ENCODE results near the gene CHKA. TPM values are rescaled to one million over a fixed set of nuclear protein-coding genes. Genes with fewer than 3 reads are reported as not detected.

CHKA gene
- total RNA-seq, 4 donors from 2014 or later, result 7.8 to 21.4 (median 15.3) TPM

DNA sequence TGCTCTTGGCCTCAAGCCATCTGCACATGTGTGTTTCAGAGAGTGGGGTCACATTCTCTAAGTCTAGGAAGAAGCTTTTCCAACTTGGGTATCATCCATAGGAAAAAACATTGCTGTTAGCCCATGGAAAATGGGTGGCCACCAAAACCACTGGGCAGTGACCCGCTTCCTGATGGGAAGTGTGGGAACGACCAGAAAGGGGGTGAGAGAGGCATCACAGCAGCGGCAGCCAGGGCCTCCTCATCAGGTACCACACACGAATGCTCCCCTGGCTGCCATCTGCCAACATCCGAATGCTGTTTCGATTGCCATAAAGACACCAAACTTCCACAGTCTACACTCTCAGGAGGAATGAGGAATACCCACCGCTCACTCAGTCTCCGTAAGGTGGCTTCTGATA is 40.3 kb downstream of the CHKA start:
- H3K4me1 ChIP-seq, result peaks cover 5% of the 10 kb centered on the region
- H3K4me3 ChIP-seq, result no peak overlapping the region
- WGBS, result 94% methylated on average over 7 of the region's 8 CpGs
- H3K9me3 ChIP-seq, result no peaks in the 10 kb centered on the region
- H3K27ac ChIP-seq, result no peak overlapping the region
- no peaks in the 10 kb centered on the region for H3K27me3 ChIP-seq
- TF ChIP-seq POLR2A (IDR thresholded peaks at IDR 0.05) (no peak), CTCF (IDR thresholded peaks at IDR 0.05) (no peak), POLR2AphosphoS5 (IDR thresholded peaks at IDR 0.05) (no peak), EP300 (IDR thresholded peaks at IDR 0.05) (no peak)
- no peak for DNase-seq (ENCODE audit: low spot score in 2 of 2)
- peaks cover 5% of the 10 kb centered on the region for H3K36me3 ChIP-seq

DNA sequence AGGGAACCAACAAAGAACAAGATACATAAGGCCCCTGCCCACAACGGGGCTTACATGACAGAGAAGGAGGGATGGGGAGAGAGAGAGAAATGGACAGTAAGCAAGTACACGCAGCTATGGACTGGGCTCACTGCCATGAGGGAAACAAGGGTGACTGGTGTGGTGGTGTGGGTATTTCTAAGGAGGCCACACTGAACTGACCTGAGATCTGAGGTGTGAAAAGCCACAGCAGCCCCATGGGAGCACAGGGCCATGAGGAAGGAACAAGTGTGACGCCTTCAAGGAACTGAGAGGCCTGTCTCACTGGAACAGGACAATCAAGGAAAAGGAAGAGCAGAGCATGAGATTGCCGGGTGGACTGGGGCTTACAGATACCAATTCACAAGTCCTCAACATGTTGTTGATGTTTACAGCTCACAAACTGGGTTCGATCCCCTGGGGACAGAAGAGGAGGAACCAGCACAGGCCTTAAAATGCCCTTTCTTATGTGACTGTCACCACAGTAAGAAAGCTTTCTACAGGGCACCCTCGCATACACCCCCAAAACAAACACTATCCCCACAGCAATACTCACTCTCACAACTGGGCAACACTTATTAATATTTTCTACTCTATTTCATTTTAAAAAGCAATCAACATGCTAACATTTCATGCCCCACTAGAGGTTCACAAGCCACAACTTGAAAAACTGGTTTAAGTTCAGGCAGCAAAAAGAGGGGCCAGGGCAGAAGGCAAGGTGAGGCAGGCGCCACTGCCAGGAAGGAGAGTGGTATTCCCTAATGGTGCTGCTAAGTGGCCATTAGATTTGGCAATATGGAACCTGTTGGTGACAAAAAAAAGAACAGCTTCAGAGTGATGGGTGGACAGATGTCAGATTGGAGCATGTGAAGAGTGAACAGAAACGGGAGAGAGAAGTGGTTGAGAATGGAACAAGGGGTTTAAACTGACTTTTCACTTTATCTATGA is 43.3 kb downstream of the CHKA start:
- no peak overlapping the region for H3K27ac ChIP-seq

GRCh38 chr11:68076371-68077042 is 44.7 kb downstream of the CHKA start:
- Histone ChIP-seq H3K27me3 (no peaks in the 10 kb centered on the region), H3K4me1 (peaks cover 5% of the 10 kb centered on the region), H3K36me3 (peaks cover 9% of the 10 kb centered on the region), H3K27ac (no peak overlapping the region), H3K4me3 (no peak overlapping the region), H3K9me3 (no peaks in the 10 kb centered on the region)
- TF ChIP-seq POLR2A (IDR thresholded peaks at IDR 0.05) (no peak), EP300 (IDR thresholded peaks at IDR 0.05) (no peak), POLR2AphosphoS5 (IDR thresholded peaks at IDR 0.05) (no peak), CTCF (IDR thresholded peaks at IDR 0.05) (no peak)
- WGBS, result 87% methylated on average over 11 of the region's 11 CpGs
- DNase-seq (ENCODE audit: low spot score in 2 of 2), result no peak

More for the DNA sequence above, 43.3 kb downstream of the CHKA start:
- Histone ChIP-seq H3K36me3 (peaks cover 9% of the 10 kb centered on the region), H3K27me3 (no peaks in the 10 kb centered on the region), H3K4me3 (no peak overlapping the region), H3K9me3 (no peaks in the 10 kb centered on the region), H3K4me1 (peaks cover 5% of the 10 kb centered on the region)
- WGBS, result 78% methylated on average over 8 of the region's 8 CpGs
- no peak for TF ChIP-seq POLR2A (IDR thresholded peaks at IDR 0.05)
- no peak for TF ChIP-seq EP300 (IDR thresholded peaks at IDR 0.05)
- TF ChIP-seq POLR2AphosphoS5 (IDR thresholded peaks at IDR 0.05), result no peak
- no peak for TF ChIP-seq CTCF (IDR thresholded peaks at IDR 0.05)
- DNase-seq (ENCODE audit: low spot score in 2 of 2), result no peak

DNA sequence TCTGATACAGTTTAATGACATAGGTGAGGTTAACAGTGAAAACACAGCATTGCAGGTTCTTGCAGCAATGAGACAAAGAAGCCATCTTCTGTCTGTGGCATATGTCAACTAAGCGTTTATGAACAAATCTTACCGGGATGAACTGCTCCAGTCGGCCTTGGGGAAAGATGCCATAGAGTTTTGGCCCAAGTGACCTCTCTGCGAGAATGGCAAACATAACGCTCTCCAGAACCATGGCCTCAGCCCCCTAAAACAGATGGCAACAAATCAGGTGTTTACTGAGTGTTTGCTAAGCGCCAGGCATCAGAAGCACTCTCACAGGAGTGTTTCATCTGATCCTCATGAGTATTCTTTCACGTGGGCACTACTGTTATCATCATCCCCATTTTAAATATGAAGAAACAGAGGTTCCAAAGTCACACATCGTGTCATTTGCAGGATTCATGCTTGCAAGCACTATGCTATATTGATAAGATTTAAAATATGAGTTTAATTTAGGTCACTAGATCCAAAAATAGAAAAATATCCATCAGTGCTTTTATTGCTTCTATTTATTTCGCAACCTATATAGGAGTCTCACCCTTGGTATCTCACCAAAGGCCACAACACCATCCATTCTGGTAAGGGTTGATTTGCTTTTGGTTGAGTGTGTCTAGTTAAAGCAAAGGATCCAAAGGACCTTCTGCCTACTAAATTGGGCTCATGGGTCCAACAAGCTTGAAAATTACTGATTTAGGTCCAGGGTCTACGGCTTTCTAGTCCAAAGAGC is 46.4 kb downstream of the CHKA start:
- no peak for DNase-seq (ENCODE audit: low spot score in 2 of 2)
- H3K4me1 ChIP-seq, result peaks cover 5% of the 10 kb centered on the region
- WGBS, result 89% methylated on average over 10 of the region's 10 CpGs
- peaks cover 7% of the 10 kb centered on the region for H3K36me3 ChIP-seq
- H3K4me3 ChIP-seq, result no peak overlapping the region
- H3K27me3 ChIP-seq, result no peaks in the 10 kb centered on the region
- H3K27ac ChIP-seq, result no peak overlapping the region
- no peaks in the 10 kb centered on the region for H3K9me3 ChIP-seq
- no peak for TF ChIP-seq POLR2A (IDR thresholded peaks at IDR 0.05)
- no peak for TF ChIP-seq CTCF (IDR thresholded peaks at IDR 0.05)
- no peak for TF ChIP-seq POLR2AphosphoS5 (IDR thresholded peaks at IDR 0.05)
- no peak for TF ChIP-seq EP300 (IDR thresholded peaks at IDR 0.05)

All from suprapubic skin (tissue), 4 donors.